H1 (cell line): ENCODE results near the gene CYTH1.

ENCODE experiments used
- ASH2L ChIP-seq: fragments of 200-600, 300-600 bp; sonication (generic); IDR thresholded peaks from one replicate; pipeline ENCODE4 v1.7.1; 2017; ENCODE audit warnings: low read length
- ATF3 ChIP-seq: IDR thresholded peaks from 2 replicates; pipeline ENCODE4 v1.6.1; 2011; ENCODE audit warnings: low read depth, mild to moderate bottlenecking, low read length; ENCODE audit not compliant: insufficient read depth
- BRCA1 ChIP-seq: IDR thresholded peaks from 2 replicates; pipeline ENCODE4 v1.6.1; 2012; ENCODE audit warnings: low read depth, low read length, improper control_type of control experiment
- CEBPB ChIP-seq: IDR thresholded peaks from 2 replicates; pipeline ENCODE4 v1.6.1; 2012; ENCODE audit warnings: low read depth, low read length
- CTBP2 ChIP-seq: IDR thresholded peaks from 2 replicates; pipeline ENCODE4 v1.7.0; 2011; ENCODE audit warnings: borderline replicate concordance, mild to moderate bottlenecking, moderate library complexity, mixed read lengths, low read length; ENCODE audit not compliant: insufficient read depth, insufficient read length
- CTCF ChIP-seq, 3 experiments: IDR thresholded peaks; 1 replicate in 2 of 3; 2 replicates in 1 of 3; pipeline versions ENCODE4 v1.5.1 to v1.6.1; 2011; ENCODE audit warnings: low read length in 3 of 3, mild to moderate bottlenecking in 3 of 3, inconsistent platforms in 2 of 3, low read depth in 1 of 3, moderate library complexity in 1 of 3; ENCODE audit not compliant: insufficient read depth in 1 of 3; ENCODE audit errors: control extremely low read depth in 1 of 3
- EZH2 ChIP-seq: fragments of 200-600 bp; sonication (generic); IDR thresholded peaks from 2 replicates; pipeline ENCODE4 v1.7.1; 2012; ENCODE audit warnings: low read depth, mild to moderate bottlenecking, moderate library complexity, low read length, inconsistent platforms; ENCODE audit not compliant: severe bottlenecking
- GABPA ChIP-seq: IDR thresholded peaks from 2 replicates; pipeline ENCODE4 v1.6.1; 2011; ENCODE audit warnings: mild to moderate bottlenecking, low read length, moderate library complexity, borderline replicate concordance; ENCODE audit not compliant: insufficient read depth
- JUND ChIP-seq: IDR thresholded peaks from 2 replicates; pipeline ENCODE4 v1.6.1; 2011; ENCODE audit warnings: mild to moderate bottlenecking, improper control_type of control experiment, low read length
- NRF1 ChIP-seq: IDR thresholded peaks from 2 replicates; pipeline ENCODE4 v1.6.1; 2011; ENCODE audit warnings: mild to moderate bottlenecking, low read depth, low read length, improper control_type of control experiment
- POLR2A ChIP-seq, 2 experiments: IDR thresholded peaks; 1 replicate in 1 of 2; 2 replicates in 1 of 2; pipeline ENCODE4 v1.6.1; 2011; ENCODE audit warnings: low read depth in 2 of 2, low read length in 2 of 2, mild to moderate bottlenecking in 2 of 2; ENCODE audit errors: control extremely low read depth in 1 of 2
- POLR2AphosphoS5 ChIP-seq: IDR thresholded peaks from 2 replicates; pipeline ENCODE4 v1.6.1; 2011; ENCODE audit warnings: low read depth, low read length
- SP2 ChIP-seq: IDR thresholded peaks from 2 replicates; pipeline ENCODE4 v1.6.1; 2012; ENCODE audit warnings: mild to moderate bottlenecking, low read length, inconsistent platforms
- ZNF274 ChIP-seq: IDR thresholded peaks from 2 replicates; pipeline ENCODE4 v1.7.0; 2012; ENCODE audit warnings: low read length, borderline replicate concordance; ENCODE audit errors: extremely low read depth

- no peak for TF ChIP-seq CTBP2
- TF ChIP-seq NRF1, result no peak
- no peak for TF ChIP-seq CEBPB
- TF ChIP-seq GABPA, result no peak
- no peak for TF ChIP-seq POLR2A (IDR thresholded peaks at IDR 0.05; ENCODE audit: control extremely low read depth in 1 of 2, low read depth in 2 of 2, low read length in 2 of 2)
- TF ChIP-seq CTCF (IDR thresholded peaks at IDR 0.05; ENCODE audit: control extremely low read depth in 1 of 3, insufficient read depth in 1 of 3, low read depth in 1 of 3, low read length in 3 of 3), result no peak
- TF ChIP-seq POLR2AphosphoS5, result no peak
- TF ChIP-seq JUND, result no peak
- no peak for TF ChIP-seq ZNF274
- TF ChIP-seq EZH2, result no peak
- TF ChIP-seq BRCA1, result no peak
- TF ChIP-seq ASH2L, result no peak
- no peak for TF ChIP-seq SP2
- TF ChIP-seq ATF3, result no peak
Observed at GRCh38 chr17:78634154-78634553, 147.9 kb downstream of the CYTH1 start.
